Right atrium auricular region (tissue), 2 donors: Measurements from ENCODE around the gene CACNA2D2. TPM values are rescaled to one million over a fixed set of nuclear protein-coding genes. Genes with fewer than 3 reads are reported as not detected.

Source experiments
- DNase-seq: peaks from one replicate; pipeline ENCODE4 v3.0.0-alpha.2; 2019; ENCODE audit warnings: low spot score
- H3K27ac ChIP-seq, 2 donors: fragments of 200-600 bp; sonication (generic); 1 replicate in 1 of 2; 2 replicates in 1 of 2; pipeline ENCODE4 v1.5.1; 2016 to 2019
- H3K27me3 ChIP-seq, 2 donors: fragments of 200-600 bp; sonication (generic); one replicate each; pipeline versions ENCODE4 v1.5.1 to v1.6.0; 2017 to 2019
- H3K36me3 ChIP-seq: fragments of 200-600 bp; sonication (generic); one replicate; pipeline ENCODE4 v1.5.1; 2016
- H3K4me1 ChIP-seq, 2 donors: fragments of 200-600 bp; sonication (generic); one replicate each; pipeline versions ENCODE4 v1.5.1 to v1.6.0; 2017 to 2019
- H3K4me3 ChIP-seq, 2 donors: fragments of 200-600 bp; sonication (generic); 1 replicate in 1 of 2; 2 replicates in 1 of 2; pipeline ENCODE4 v1.5.1; 2017 to 2019; ENCODE audit warnings: mild to moderate bottlenecking in 1 of 2, moderate library complexity in 1 of 2
- H3K9me3 ChIP-seq, 2 donors: fragments of 200-600 bp; sonication (generic); one replicate each; pipeline ENCODE4 v1.5.1; 2019
- total RNA-seq, 2 donors: library from RNA; depleted of rRNA; stranded (reverse); fragments of >200 nt; gene quantifications; one replicate each; pipeline ENCODE4 v1.1.0, GENCODE V29; 2016
- TF ChIP-seq, protein P1 (sequence below), 2 donors: fragments of 200-600 bp; sonication (generic); IDR thresholded peaks; one replicate each; pipeline ENCODE4 v1.5.1; 2019; ENCODE audit warnings: antibody characterized with exemption in 2 of 2

The CACNA2D2 gene
- total RNA-seq, 2 donors from 2014 or later, result 3.7 to 6.2 TPM

DNA sequence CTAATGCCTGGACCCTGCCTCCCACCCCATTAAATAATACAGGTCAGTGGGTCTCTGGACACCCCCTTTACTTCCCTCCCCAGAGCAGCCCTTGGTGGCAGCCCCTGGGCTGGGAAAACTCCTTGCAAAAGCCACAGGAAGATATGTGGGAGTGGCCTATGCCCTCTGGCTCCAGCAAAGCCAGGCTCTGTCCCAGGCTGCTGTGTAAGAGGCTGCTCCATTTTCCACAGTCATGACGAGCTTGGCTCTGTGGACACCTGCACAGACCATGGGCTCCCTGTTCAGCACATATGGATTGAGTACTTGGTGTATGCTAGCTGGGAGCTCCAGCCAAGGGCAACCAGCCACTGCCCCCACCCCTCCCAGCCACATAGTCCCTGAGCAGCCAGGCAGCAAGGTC lies 13.0 kb downstream of the CACNA2D2 start:
- Histone ChIP-seq H3K36me3 (no peaks in the 10 kb centered on the region), H3K9me3 (no peaks in the 10 kb centered on the region), H3K4me1 (peaks cover 0 to 8% of the 10 kb centered on the region in 2 donors), H3K27me3 (no peaks in the 10 kb centered on the region), H3K4me3 (no peak overlapping the region), H3K27ac (no peak overlapping the region)
- no peak for DNase-seq
- TF ChIP-seq, protein P1, sequence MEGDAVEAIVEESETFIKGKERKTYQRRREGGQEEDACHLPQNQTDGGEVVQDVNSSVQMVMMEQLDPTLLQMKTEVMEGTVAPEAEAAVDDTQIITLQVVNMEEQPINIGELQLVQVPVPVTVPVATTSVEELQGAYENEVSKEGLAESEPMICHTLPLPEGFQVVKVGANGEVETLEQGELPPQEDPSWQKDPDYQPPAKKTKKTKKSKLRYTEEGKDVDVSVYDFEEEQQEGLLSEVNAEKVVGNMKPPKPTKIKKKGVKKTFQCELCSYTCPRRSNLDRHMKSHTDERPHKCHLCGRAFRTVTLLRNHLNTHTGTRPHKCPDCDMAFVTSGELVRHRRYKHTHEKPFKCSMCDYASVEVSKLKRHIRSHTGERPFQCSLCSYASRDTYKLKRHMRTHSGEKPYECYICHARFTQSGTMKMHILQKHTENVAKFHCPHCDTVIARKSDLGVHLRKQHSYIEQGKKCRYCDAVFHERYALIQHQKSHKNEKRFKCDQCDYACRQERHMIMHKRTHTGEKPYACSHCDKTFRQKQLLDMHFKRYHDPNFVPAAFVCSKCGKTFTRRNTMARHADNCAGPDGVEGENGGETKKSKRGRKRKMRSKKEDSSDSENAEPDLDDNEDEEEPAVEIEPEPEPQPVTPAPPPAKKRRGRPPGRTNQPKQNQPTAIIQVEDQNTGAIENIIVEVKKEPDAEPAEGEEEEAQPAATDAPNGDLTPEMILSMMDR (IDR thresholded peaks at IDR 0.05), result no peak

DNA sequence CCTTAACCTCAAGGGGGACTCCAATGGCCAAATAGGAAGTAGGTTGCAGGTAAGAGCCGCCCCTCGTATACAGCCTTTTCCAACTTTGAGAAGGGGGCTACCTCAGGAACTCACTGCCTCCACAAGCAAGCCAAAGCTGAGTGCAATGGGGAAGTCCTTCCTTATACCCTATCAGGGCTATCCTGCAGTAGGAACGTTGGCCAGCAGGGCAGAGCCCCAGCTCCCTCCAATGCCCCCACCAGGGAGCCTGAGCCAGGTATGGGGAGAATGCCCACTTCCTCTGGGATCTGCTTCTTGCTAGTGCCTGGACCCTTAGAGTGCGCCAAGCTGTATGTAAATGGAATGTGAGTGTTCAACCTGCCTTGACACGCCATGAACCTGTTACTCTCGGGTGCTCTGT lies 16.3 kb downstream of the CACNA2D2 start:
- no peak overlapping the region for H3K27ac ChIP-seq
- no peaks in the 10 kb centered on the region for H3K9me3 ChIP-seq
- DNase-seq, result no peak
- H3K27me3 ChIP-seq, result no peaks in the 10 kb centered on the region
- TF ChIP-seq, protein P1 (IDR thresholded peaks at IDR 0.05), result no peak
- no peaks in the 10 kb centered on the region for H3K36me3 ChIP-seq
- no peak overlapping the region for H3K4me3 ChIP-seq
- peaks cover 0 to 8% of the 10 kb centered on the region in 2 donors for H3K4me1 ChIP-seq

DNA sequence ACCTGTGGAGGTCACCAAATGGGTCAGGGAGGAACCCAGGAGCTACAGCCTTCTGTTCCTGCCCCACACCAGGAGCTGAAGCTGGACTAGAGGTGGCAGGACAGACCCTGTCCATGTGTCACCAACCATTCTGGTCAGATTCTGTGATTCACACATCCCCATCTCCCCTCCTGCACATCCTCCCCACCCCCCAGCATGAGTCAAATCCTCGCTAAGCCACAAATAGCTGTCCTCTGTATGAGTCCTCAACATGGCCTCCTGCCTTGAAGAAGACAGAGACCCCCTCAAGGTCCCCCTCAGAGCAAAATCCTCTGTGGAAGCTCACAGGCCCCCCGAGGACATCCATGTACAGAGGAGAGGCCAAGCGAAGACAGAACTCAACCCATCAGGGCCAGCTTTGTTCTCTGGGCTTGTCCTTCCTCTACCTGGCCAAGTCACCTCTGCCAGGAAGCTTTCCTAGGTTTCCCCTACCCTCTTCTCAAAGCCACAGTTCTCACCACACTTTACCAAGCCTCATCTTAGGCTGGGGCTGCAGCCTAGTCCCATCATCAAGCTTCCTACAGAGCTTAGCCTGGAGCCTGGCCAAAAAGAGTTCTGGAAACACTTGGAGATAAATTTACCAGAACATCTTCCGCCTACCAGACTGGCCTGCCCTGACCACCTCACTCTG lies 17.1 kb downstream of the CACNA2D2 start:
- Histone ChIP-seq H3K27ac (no peak overlapping the region), H3K4me1 (peaks cover 0 to 10% of the 10 kb centered on the region in 2 donors), H3K27me3 (no peaks in the 10 kb centered on the region), H3K4me3 (no peak overlapping the region), H3K9me3 (no peaks in the 10 kb centered on the region), H3K36me3 (no peaks in the 10 kb centered on the region)
- TF ChIP-seq, protein P1 (IDR thresholded peaks at IDR 0.05), result no peak
- no peak for DNase-seq

DNA sequence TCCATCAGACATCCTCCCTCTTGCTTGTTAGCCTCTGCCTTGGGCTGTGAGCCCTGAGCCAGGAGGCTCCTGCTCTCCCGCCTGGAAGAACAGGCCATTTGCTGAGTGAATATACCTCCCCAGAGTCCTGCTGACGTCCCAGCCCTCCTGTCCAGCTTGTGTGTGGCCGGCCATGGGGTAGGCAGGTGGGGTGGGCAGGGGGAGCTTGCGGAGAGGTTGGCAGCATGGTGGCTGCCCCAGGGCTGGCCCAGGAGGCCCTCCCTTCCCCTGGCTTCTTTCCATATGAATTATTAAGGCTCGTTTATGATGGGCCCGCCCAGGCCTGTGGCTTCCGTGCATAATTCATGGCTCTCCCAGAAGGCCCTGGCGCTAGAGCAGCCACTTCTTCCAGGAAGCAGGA lies 18.7 kb downstream of the CACNA2D2 start:
- Histone ChIP-seq H3K4me1 (peaks cover 0 to 6% of the 10 kb centered on the region in 2 donors), H3K27ac (no peak overlapping the region), H3K9me3 (no peaks in the 10 kb centered on the region), H3K4me3 (no peak overlapping the region), H3K36me3 (no peaks in the 10 kb centered on the region), H3K27me3 (no peaks in the 10 kb centered on the region)
- TF ChIP-seq, protein P1 (IDR thresholded peaks at IDR 0.05), result no peak
- DNase-seq, result no peak

DNA sequence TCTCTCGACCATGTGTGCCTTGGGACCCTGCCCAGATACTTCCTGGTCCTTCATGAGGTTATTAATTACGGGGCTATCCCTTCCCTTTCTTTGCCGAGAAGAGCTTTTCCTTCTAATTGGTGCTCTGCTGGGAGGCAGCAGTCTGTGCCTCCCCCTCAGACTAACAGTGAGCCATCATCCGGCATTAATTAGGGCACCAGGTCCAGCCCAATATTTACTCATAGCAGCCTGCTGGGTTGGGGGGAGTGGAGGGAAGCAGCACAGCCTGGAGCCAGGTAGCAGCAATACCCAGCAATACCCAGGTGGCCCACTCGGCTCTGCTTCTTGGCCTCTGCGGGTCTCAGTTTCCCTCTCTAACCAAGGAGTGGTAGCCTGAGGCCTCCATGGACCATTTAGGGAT lies 20.1 kb downstream of the CACNA2D2 start:
- H3K4me1 ChIP-seq, result peaks cover 0 to 6% of the 10 kb centered on the region in 2 donors
- no peak overlapping the region for H3K27ac ChIP-seq
- no peak for DNase-seq
- H3K9me3 ChIP-seq, result no peaks in the 10 kb centered on the region
- TF ChIP-seq, protein P1 (IDR thresholded peaks at IDR 0.05), result no peak
- H3K27me3 ChIP-seq, result no peaks in the 10 kb centered on the region
- H3K4me3 ChIP-seq, result no peak overlapping the region
- no peaks in the 10 kb centered on the region for H3K36me3 ChIP-seq

DNA sequence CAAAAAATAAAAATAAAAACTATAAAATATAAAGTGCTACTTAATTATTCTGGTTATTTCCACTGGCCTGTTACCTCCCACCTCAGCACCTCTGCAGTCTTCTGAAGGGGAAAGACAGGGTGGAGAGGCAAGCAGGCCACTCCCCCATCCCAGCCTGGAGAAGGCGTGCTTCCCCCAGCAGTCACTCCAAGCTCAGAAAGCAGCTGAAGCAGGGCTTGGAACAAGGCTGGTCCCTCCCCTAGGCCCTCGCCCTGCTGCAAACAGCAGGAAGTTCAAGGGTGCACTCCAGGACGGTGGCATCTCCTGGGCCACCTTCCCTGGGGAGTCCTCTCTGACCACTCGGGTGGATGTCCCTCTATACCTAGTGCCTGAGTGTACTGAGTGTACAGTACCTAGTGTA lies 21.4 kb downstream of the CACNA2D2 start:
- no peaks in the 10 kb centered on the region for H3K27me3 ChIP-seq
- H3K36me3 ChIP-seq, result no peaks in the 10 kb centered on the region
- H3K4me3 ChIP-seq, result no peak overlapping the region
- no peaks in the 10 kb centered on the region for H3K9me3 ChIP-seq
- TF ChIP-seq, protein P1 (IDR thresholded peaks at IDR 0.05), result no peak
- no peak overlapping the region for H3K27ac ChIP-seq
- H3K4me1 ChIP-seq, result peaks cover 0 to 6% of the 10 kb centered on the region in 2 donors
- DNase-seq, result no peak
